Spleen (tissue), 11 donors: ENCODE data around the gene NAALADL2. TPM values are rescaled to one million over a fixed set of nuclear protein-coding genes. Genes with fewer than 3 reads are reported as not detected.

Source experiments
- DNase-seq: peaks from one replicate; pipeline ENCODE4 v3.0.0-alpha.2; 2020
- H3K27ac ChIP-seq, 8 donors: fragments of 200-600 bp; sonication (generic) in 7 of 8; 1 replicate in 4 of 8; 2 replicates in 4 of 8; pipeline versions ENCODE4 v1.5.0 to v1.8.0; 2016 to 2021; ENCODE audit warnings: inconsistent platforms in 4 of 8, mild to moderate bottlenecking in 4 of 8, moderate library complexity in 1 of 8
- H3K27me3 ChIP-seq, 7 donors: fragments of 200-600 bp; sonication (generic) in 6 of 7; replicated peaks in 1 of 7; 1 replicate in 4 of 7; 2 replicates in 3 of 7; pipeline versions ENCODE4 v1.5.0 to v1.8.0; 2016 to 2021; ENCODE audit warnings: inconsistent platforms in 3 of 7, mild to moderate bottlenecking in 1 of 7
- H3K36me3 ChIP-seq, 6 donors: fragments of 200-600 bp; sonication (generic) in 5 of 6; 1 replicate in 4 of 6; 2 replicates in 2 of 6; pipeline versions ENCODE4 v1.5.0 to v1.8.0; 2016 to 2021; ENCODE audit warnings: inconsistent platforms in 2 of 6
- H3K4me1 ChIP-seq, 6 donors: fragments of 200-600 bp; sonication (generic) in 5 of 6; 1 replicate in 3 of 6; 2 replicates in 3 of 6; pipeline versions ENCODE4 v1.5.0 to v1.8.0; 2016 to 2021; ENCODE audit warnings: inconsistent platforms in 3 of 6
- H3K4me3 ChIP-seq, 8 donors: fragments of 200-600 bp; sonication (generic) in 7 of 8; 1 replicate in 4 of 8; 2 replicates in 4 of 8; pipeline versions ENCODE4 v1.5.0 to v1.8.0; 2016 to 2021; ENCODE audit warnings: inconsistent platforms in 4 of 8, mild to moderate bottlenecking in 4 of 8, moderate library complexity in 2 of 8
- H3K9me3 ChIP-seq, 8 donors: fragments of 200-600 bp; sonication (generic) in 7 of 8; 1 replicate in 4 of 8; 2 replicates in 4 of 8; pipeline versions ENCODE4 v1.5.0 to v1.8.0; 2016 to 2021; ENCODE audit warnings: inconsistent platforms in 4 of 8
- POLR2A ChIP-seq, 3 donors: fragments of 450-650 bp; IDR thresholded peaks; one replicate each; pipeline ENCODE4 v1.5.1; 2017; ENCODE audit warnings: antibody characterized with exemption in 3 of 3, mild to moderate bottlenecking in 1 of 3
- POLR2AphosphoS5 ChIP-seq, 3 donors: sonication (generic); formaldehyde crosslinking; IDR thresholded peaks; one replicate each; pipeline ENCODE4 v1.5.1; 2017; ENCODE audit warnings: antibody characterized with exemption in 3 of 3
- WGBS, 5 donors: extraction: QIAGEN DNeasy Blood & Tissue Kit in 3 of 5; methylation state at CpG; one replicate each; pipeline versions ENCODE4 v1.1.5 to v1.1.7; 2013 to 2018; 5-methylcytosine and 5-hydroxymethylcytosine counted together
- intact Hi-C: fragments of 100-400 bp; cut with DNase I; formaldehyde crosslinking; loops from one replicate; pipeline ENCODE4 v1.15.0; 2023; ENCODE audit warnings: low total_unique reads
- polyA plus RNA-seq, 3 donors: library from polyadenylated mRNA; stranded (reverse); fragments of 200-250 nt; gene quantifications; one replicate each; pipeline ENCODE4 v1.2.1, GENCODE V29; 2013
- total RNA-seq, 7 donors: library from RNA; depleted of rRNA in 3 of 7; stranded (reverse); fragments of >200 nt in 3 of 7; fragmentation: NEBNext Ultra II Directional in 4 of 7; extraction: Animal tissue kit (Norgen Biotek cat#: 25700) in 4 of 7; gene quantifications; one replicate each; pipeline versions ENCODE4 v1.1.0 to v1.2.1, GENCODE V29; 2016 to 2021
- TF ChIP-seq, protein P1 (sequence below), 11 experiments: fragments of 200-600 bp in 7 of 11; fragments of 450-650 bp in 4 of 11; sonication (generic) in 4 of 11; IDR thresholded peaks in 8 of 11; conservative IDR thresholded peaks in 3 of 11; 1 replicate in 7 of 11; 2 replicates in 4 of 11; pipeline versions ENCODE4 v1.4.0 to v1.8.0; 2016 to 2021; ENCODE audit warnings: antibody characterized with exemption in 11 of 11, inconsistent platforms in 4 of 11, mild to moderate bottlenecking in 1 of 11
- donor health status: healthy with polysubstance abuse.
- donor health status: DM: no; HTN: no; CAD: no; lungs with moderate emphysema.
- donor health status: DM: no; HTN: no; CAD: no.
- donor health status: Bipolar disorder and iron deficiency.
- donor health status: healthy.
- donor health status: DM: no; HTN: no; CAD: no.
- donor health status: DM: yes; HTN: yes; CAD: no.

Gene NAALADL2
- total and polyA plus RNA-seq, 10 donors = 0.09 to 14.4 (median 6.4) TPM

GRCh38 chr3:174869448-174869847 lies 10.3 kb downstream of the NAALADL2 start:
- TF ChIP-seq, protein P1, sequence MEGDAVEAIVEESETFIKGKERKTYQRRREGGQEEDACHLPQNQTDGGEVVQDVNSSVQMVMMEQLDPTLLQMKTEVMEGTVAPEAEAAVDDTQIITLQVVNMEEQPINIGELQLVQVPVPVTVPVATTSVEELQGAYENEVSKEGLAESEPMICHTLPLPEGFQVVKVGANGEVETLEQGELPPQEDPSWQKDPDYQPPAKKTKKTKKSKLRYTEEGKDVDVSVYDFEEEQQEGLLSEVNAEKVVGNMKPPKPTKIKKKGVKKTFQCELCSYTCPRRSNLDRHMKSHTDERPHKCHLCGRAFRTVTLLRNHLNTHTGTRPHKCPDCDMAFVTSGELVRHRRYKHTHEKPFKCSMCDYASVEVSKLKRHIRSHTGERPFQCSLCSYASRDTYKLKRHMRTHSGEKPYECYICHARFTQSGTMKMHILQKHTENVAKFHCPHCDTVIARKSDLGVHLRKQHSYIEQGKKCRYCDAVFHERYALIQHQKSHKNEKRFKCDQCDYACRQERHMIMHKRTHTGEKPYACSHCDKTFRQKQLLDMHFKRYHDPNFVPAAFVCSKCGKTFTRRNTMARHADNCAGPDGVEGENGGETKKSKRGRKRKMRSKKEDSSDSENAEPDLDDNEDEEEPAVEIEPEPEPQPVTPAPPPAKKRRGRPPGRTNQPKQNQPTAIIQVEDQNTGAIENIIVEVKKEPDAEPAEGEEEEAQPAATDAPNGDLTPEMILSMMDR (IDR thresholded peaks at IDR 0.05 in 8 of 11, conservative IDR thresholded peaks at IDR 0.05 in 3 of 11) = no peak
- no peak for TF ChIP-seq POLR2AphosphoS5 (IDR thresholded peaks at IDR 0.05)
- TF ChIP-seq POLR2A (IDR thresholded peaks at IDR 0.05) = no peak
- Histone ChIP-seq H3K27ac (no peak overlapping the region), H3K27me3 (no peaks in the 10 kb centered on the region), H3K9me3 (no peaks in the 10 kb centered on the region), H3K4me1 (no peaks in the 10 kb centered on the region), H3K4me3 (no peak overlapping the region), H3K36me3 (no peaks in the 10 kb centered on the region)
- DNase-seq = no peak
- 75 to 96% (median 88%) methylated on average over 7 of the region's 7 CpGs for whole genome bisulfite sequencing, 5 donors
- intact Hi-C loops = no loop called here

GRCh38 chr3:174873832-174874657 lies 14.9 kb downstream of the NAALADL2 start:
- intact Hi-C loops = no loop called here
- WGBS, 5 donors = 79 to 93% (median 88%) methylated on average over 3 of the region's 3 CpGs
- Histone ChIP-seq H3K9me3 (no peaks in the 10 kb centered on the region), H3K27ac (no peak overlapping the region), H3K4me1 (no peaks in the 10 kb centered on the region), H3K27me3 (no peaks in the 10 kb centered on the region), H3K4me3 (no peak overlapping the region), H3K36me3 (no peaks in the 10 kb centered on the region)
- TF ChIP-seq, protein P1 (IDR thresholded peaks at IDR 0.05 in 8 of 11, conservative IDR thresholded peaks at IDR 0.05 in 3 of 11) = no peak
- TF ChIP-seq POLR2A (IDR thresholded peaks at IDR 0.05) = no peak
- TF ChIP-seq POLR2AphosphoS5 (IDR thresholded peaks at IDR 0.05) = no peak
- DNase-seq = no peak

GRCh38 chr3:174882789-174883188 lies 23.7 kb downstream of the NAALADL2 start:
- 81 to 94% (median 88%) methylated on average over 6 of the region's 6 CpGs for WGBS, 5 donors
- Histone ChIP-seq H3K27ac (no peak overlapping the region), H3K27me3 (no peaks in the 10 kb centered on the region), H3K4me3 (no peak overlapping the region), H3K36me3 (no peaks in the 10 kb centered on the region), H3K9me3 (peaks cover 0 to 3% (median 0%) of the 10 kb centered on the region in 8 donors), H3K4me1 (no peaks in the 10 kb centered on the region)
- TF ChIP-seq POLR2AphosphoS5 (IDR thresholded peaks at IDR 0.05) (no peak), POLR2A (IDR thresholded peaks at IDR 0.05) (no peak)
- TF ChIP-seq, protein P1 (IDR thresholded peaks at IDR 0.05 in 8 of 11, conservative IDR thresholded peaks at IDR 0.05 in 3 of 11) = no peak
- intact Hi-C loops = no loop called here
- no peak for DNase-seq

- intact Hi-C loops = no loop called here
- TF ChIP-seq, protein P1 (IDR thresholded peaks at IDR 0.05 in 8 of 11, conservative IDR thresholded peaks at IDR 0.05 in 3 of 11) = no peak
- TF ChIP-seq POLR2A (IDR thresholded peaks at IDR 0.05) (no peak), POLR2AphosphoS5 (IDR thresholded peaks at IDR 0.05) (no peak)
- H3K36me3 ChIP-seq = no peaks in the 10 kb centered on the region
- H3K27ac ChIP-seq = no peak overlapping the region
- peaks cover 0 to 7% (median 0%) of the 10 kb centered on the region in 8 donors for H3K9me3 ChIP-seq
- H3K27me3 ChIP-seq = no peaks in the 10 kb centered on the region
- no peaks in the 10 kb centered on the region for H3K4me1 ChIP-seq
- H3K4me3 ChIP-seq = no peak overlapping the region
- no peak for DNase-seq
- WGBS, 5 donors = 79 to 92% (median 89%) methylated on average over 6 of the region's 6 CpGs
Measured at GRCh38 chr3:174883881-174884675, 24.9 kb downstream of the NAALADL2 start.
